GM23338 (cell line): ENCODE data around the gene POLR2L.

Experiments used
- CREB1 ChIP-seq: fragments of 250-450 bp; sonication (Bioruptor Pico); IDR thresholded peaks from 2 replicates; pipeline ENCODE4 v1.5.0; 2020; ENCODE audit warnings: low read depth, mild to moderate bottlenecking, moderate library complexity
- CTCF ChIP-seq, 2 experiments: fragments of 200-600 bp in 1 of 2; sonication (generic) in 1 of 2; conservative IDR thresholded peaks; 2 replicates each; pipeline versions ENCODE4 v1.5.1 to v1.6.1; 2016 to 2017; ENCODE audit warnings: antibody characterized with exemption in 2 of 2, low read depth in 2 of 2, mild to moderate bottlenecking in 2 of 2, moderate library complexity in 1 of 2
- EZH2 ChIP-seq: fragments of 200-600 bp; sonication (generic); IDR thresholded peaks from one replicate; pipeline ENCODE4 v1.8.0; 2017; ENCODE audit warnings: antibody characterized with exemption, mild to moderate bottlenecking, low read depth; ENCODE audit not compliant: unreplicated experiment
- JUNB ChIP-seq: IDR thresholded peaks from one replicate; pipeline ENCODE4 v1.6.1; 2016; ENCODE audit warnings: antibody characterized with exemption; ENCODE audit not compliant: unreplicated experiment
- NANOG ChIP-seq: IDR thresholded peaks from 2 replicates; pipeline ENCODE4 v1.6.1; 2016; ENCODE audit warnings: antibody characterized with exemption, borderline replicate concordance
- POLR2AphosphoS5 ChIP-seq: IDR thresholded peaks from 2 replicates; pipeline ENCODE4 v1.6.1; 2016; ENCODE audit warnings: antibody characterized with exemption, low read depth
- REST ChIP-seq: IDR thresholded peaks from one replicate; pipeline ENCODE4 v1.6.1; 2018; ENCODE audit warnings: antibody characterized with exemption; ENCODE audit not compliant: unreplicated experiment
- TF ChIP-seq, protein P1 (sequence below): IDR thresholded peaks from 2 replicates; pipeline ENCODE4 v1.6.1; 2016; ENCODE audit warnings: antibody characterized with exemption

DNA sequence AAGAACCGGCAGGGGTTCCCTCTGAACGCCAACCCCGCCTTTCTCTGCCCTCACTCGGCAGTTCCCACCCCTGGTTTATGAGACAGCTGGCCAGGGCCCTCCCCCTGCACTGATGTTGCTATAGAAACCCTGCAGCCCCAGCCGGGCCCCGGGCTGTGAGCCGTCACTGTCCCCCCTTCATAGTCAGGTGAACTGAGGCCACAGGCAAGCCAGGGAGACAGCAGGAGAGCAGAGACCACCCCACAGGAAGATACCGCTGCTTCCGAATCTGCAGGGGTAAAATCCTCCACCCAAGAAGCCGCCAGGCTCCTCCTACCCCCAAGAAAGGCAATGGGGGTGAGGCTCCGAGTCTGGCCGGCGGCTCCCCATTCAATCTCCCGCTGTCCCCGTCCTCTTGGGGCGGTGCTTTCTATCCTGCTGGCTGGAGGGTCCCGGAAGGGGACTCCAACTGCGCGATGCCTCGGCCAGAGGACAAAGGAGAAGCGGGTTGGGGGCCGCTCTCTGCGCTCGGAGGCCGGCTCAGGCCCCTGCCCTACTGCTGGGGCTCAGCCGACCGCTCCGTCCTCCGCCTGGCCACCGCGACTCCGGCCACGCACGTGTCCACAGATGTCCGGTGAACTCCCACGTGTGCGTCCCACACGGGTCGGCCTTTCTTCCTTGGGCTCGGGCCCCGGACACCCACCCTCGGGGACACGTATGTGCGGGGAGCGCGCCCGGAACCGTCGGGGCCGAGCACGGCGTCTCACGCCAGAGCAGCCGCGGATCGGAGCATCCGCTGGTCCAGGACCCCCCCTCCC lies 44.8 kb downstream of the POLR2L start:
- TF ChIP-seq NANOG (no peak), CTCF (conservative IDR thresholded peaks at IDR 0.05; ENCODE audit: low read depth in 2 of 2) (no peak), REST (no peak), EZH2 (no peak), POLR2AphosphoS5 (no peak; the same call in 1 of the 2 replicates), JUNB (no peak), CREB1 (no peak)
- TF ChIP-seq, protein P1, sequence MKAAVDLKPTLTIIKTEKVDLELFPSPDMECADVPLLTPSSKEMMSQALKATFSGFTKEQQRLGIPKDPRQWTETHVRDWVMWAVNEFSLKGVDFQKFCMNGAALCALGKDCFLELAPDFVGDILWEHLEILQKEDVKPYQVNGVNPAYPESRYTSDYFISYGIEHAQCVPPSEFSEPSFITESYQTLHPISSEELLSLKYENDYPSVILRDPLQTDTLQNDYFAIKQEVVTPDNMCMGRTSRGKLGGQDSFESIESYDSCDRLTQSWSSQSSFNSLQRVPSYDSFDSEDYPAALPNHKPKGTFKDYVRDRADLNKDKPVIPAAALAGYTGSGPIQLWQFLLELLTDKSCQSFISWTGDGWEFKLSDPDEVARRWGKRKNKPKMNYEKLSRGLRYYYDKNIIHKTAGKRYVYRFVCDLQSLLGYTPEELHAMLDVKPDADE, result no peak
